ENCODE measurements around the gene ELN. TPM values are rescaled to one million over a fixed set of nuclear protein-coding genes. Genes with fewer than 3 reads are reported as not detected.

The ELN gene
- total and polyA plus RNA-seq, 2 donors (not counting 1 experiment from before 2014, with no cell fraction given): 2.1 to 11.0 TPM

DNA sequence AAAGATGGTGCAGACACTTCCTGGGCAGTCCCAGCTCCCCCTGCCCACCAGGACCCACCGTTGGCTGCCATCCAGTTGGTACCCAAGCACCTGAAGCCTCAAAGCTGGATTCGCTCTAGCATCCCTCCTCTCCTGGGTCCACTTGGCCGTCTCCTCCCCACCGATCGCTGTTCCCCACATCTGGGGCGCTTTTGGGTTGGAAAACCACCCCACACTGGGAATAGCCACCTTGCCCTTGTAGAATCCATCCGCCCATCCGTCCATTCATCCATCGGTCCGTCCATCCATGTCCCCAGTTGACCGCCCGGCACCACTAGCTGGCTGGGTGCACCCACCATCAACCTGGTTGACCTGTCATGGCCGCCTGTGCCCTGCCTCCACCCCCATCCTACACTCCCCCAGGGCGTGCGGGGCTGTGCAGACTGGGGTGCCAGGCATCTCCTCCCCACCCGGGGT, 41.1 kb downstream of the ELN start:
- no peaks in the 10 kb centered on the region for H3K79me2 ChIP-seq (ENCODE audit: control insufficient read depth, insufficient read depth, low read length)
- no peaks in the 10 kb centered on the region for H3K27me3 ChIP-seq (ENCODE audit: control insufficient read depth, insufficient read depth, low read length)
- H3K27ac ChIP-seq (ENCODE audit: insufficient read depth, low read length): no peak overlapping the region
- H2AFZ ChIP-seq (ENCODE audit: low read length): no peak overlapping the region
- H3K9ac ChIP-seq (ENCODE audit: insufficient read depth, low read length): no peak overlapping the region
- no peaks in the 10 kb centered on the region for H3K4me1 ChIP-seq (ENCODE audit: control insufficient read depth, extremely low read depth, insufficient read depth, low read length)
- no peak overlapping the region for H3K4me3 ChIP-seq (replicated peaks in 1 of 4; ENCODE audit: control extremely low read depth in 1 of 4, insufficient read depth in 1 of 4, low read depth in 3 of 4, low read length in 4 of 4)
- no peak for DNase-seq (ENCODE audit: low read depth in 2 of 2)
- H4K20me1 ChIP-seq (ENCODE audit: control insufficient read depth, extremely low read depth, insufficient read depth, low read length): no peaks in the 10 kb centered on the region
- no peak overlapping the region for H3K4me2 ChIP-seq (ENCODE audit: extremely low read depth, insufficient read depth, low read length)
- no peaks in the 10 kb centered on the region for H3K36me3 ChIP-seq (ENCODE audit: control insufficient read depth, insufficient read depth, low read length)
- TF ChIP-seq EZH2 (IDR thresholded peaks at IDR 0.05; ENCODE audit: low read length, missing control alignments): no peak
- H3K9me3 ChIP-seq (ENCODE audit: control insufficient read depth, insufficient read depth, low read depth, low read length): no peaks in the 10 kb centered on the region

- Histone ChIP-seq H4K20me1 (ENCODE audit: control insufficient read depth, extremely low read depth, insufficient read depth, low read length) (no peaks in the 10 kb centered on the region), H3K79me2 (ENCODE audit: control insufficient read depth, insufficient read depth, low read length) (no peaks in the 10 kb centered on the region), H3K9ac (ENCODE audit: insufficient read depth, low read length) (no peak overlapping the region), H3K4me2 (ENCODE audit: extremely low read depth, insufficient read depth, low read length) (no peak overlapping the region), H2AFZ (ENCODE audit: low read length) (no peak overlapping the region), H3K36me3 (ENCODE audit: control insufficient read depth, insufficient read depth, low read length) (no peaks in the 10 kb centered on the region), H3K9me3 (ENCODE audit: control insufficient read depth, insufficient read depth, low read depth, low read length) (no peaks in the 10 kb centered on the region), H3K27ac (ENCODE audit: insufficient read depth, low read length) (no peak overlapping the region), H3K4me1 (ENCODE audit: control insufficient read depth, extremely low read depth, insufficient read depth, low read length) (no peaks in the 10 kb centered on the region), H3K27me3 (ENCODE audit: control insufficient read depth, insufficient read depth, low read length) (no peaks in the 10 kb centered on the region), H3K4me3 (replicated peaks in 1 of 4; ENCODE audit: control extremely low read depth in 1 of 4, insufficient read depth in 1 of 4, low read depth in 3 of 4, low read length in 4 of 4) (no peak overlapping the region)
- no peak for TF ChIP-seq EZH2 (IDR thresholded peaks at IDR 0.05; ENCODE audit: low read length, missing control alignments)
- TF ChIP-seq CTCF (conservative IDR thresholded peaks at IDR 0.05 in 1 of 2, IDR thresholded peaks at IDR 0.05 in 1 of 2; ENCODE audit: low read depth in 1 of 2, low read length in 2 of 2): no peak
- no peak for DNase-seq (ENCODE audit: low read depth in 2 of 2)
Observed at GRCh38 chr7:74069790-74070618, 42.0 kb downstream of the ELN start.

- DNase-seq (ENCODE audit: low read depth in 2 of 2): no peak
- no peak overlapping the region for H3K4me2 ChIP-seq (ENCODE audit: extremely low read depth, insufficient read depth, low read length)
- no peaks in the 10 kb centered on the region for H3K36me3 ChIP-seq (ENCODE audit: control insufficient read depth, insufficient read depth, low read length)
- no peaks in the 10 kb centered on the region for H3K27me3 ChIP-seq (ENCODE audit: control insufficient read depth, insufficient read depth, low read length)
- no peak overlapping the region for H3K9ac ChIP-seq (ENCODE audit: insufficient read depth, low read length)
- H3K4me1 ChIP-seq (ENCODE audit: control insufficient read depth, extremely low read depth, insufficient read depth, low read length): no peaks in the 10 kb centered on the region
- no peak for TF ChIP-seq EZH2 (IDR thresholded peaks at IDR 0.05; ENCODE audit: low read length, missing control alignments)
- TF ChIP-seq CTCF (conservative IDR thresholded peaks at IDR 0.05 in 1 of 2, IDR thresholded peaks at IDR 0.05 in 1 of 2; ENCODE audit: low read depth in 1 of 2, low read length in 2 of 2): no peak
- no peaks in the 10 kb centered on the region for H3K9me3 ChIP-seq (ENCODE audit: control insufficient read depth, insufficient read depth, low read depth, low read length)
- no peaks in the 10 kb centered on the region for H4K20me1 ChIP-seq (ENCODE audit: control insufficient read depth, extremely low read depth, insufficient read depth, low read length)
- no peaks in the 10 kb centered on the region for H3K79me2 ChIP-seq (ENCODE audit: control insufficient read depth, insufficient read depth, low read length)
- no peak overlapping the region for H3K4me3 ChIP-seq (replicated peaks in 1 of 4; ENCODE audit: control extremely low read depth in 1 of 4, insufficient read depth in 1 of 4, low read depth in 3 of 4, low read length in 4 of 4)
- no peak overlapping the region for H2AFZ ChIP-seq (ENCODE audit: low read length)
- no peak overlapping the region for H3K27ac ChIP-seq (ENCODE audit: insufficient read depth, low read length)
Observed at GRCh38 chr7:74070619-74070921, 42.6 kb downstream of the ELN start.

All from fibroblast of lung (primary cell).